Effector memory CD4-positive, alpha-beta T cell (primary cell): ENCODE data around the gene PRPSAP2.
"Not testable (repeated sequence)": the region's sequence is repeated elsewhere in the genome, so short reads cannot be mapped to it uniquely, and the experiment has no call there.

Experiments used
- DNase-seq, 3 donors: peaks; one replicate each; pipeline ENCODE4 v3.0.0-alpha.2; 2020
- H3K27ac ChIP-seq: 2 replicates; pipeline ENCODE4 v1.7.0; 2013; ENCODE audit warnings: mild to moderate bottlenecking, low read length, moderate library complexity; ENCODE audit not compliant: insufficient read depth, poor library complexity, severe bottlenecking
- H3K27me3 ChIP-seq: replicated peaks from 2 replicates; pipeline ENCODE4 v1.7.0; 2013; ENCODE audit warnings: mild to moderate bottlenecking, low read length; ENCODE audit not compliant: insufficient read depth, control insufficient read depth, poor library complexity, severe bottlenecking
- H3K36me3 ChIP-seq: 2 replicates; pipeline ENCODE4 v1.7.0; 2013; ENCODE audit warnings: mild to moderate bottlenecking, low read length, moderate library complexity; ENCODE audit not compliant: control insufficient read depth, insufficient read depth
- H3K4me1 ChIP-seq: 2 replicates; pipeline ENCODE4 v1.7.0; 2013; ENCODE audit warnings: low read length, mild to moderate bottlenecking; ENCODE audit not compliant: control insufficient read depth, insufficient read depth, poor library complexity, severe bottlenecking
- H3K4me3 ChIP-seq: 2 replicates; pipeline ENCODE4 v1.7.0; 2013; ENCODE audit warnings: low read length, low read depth, mild to moderate bottlenecking; ENCODE audit not compliant: insufficient read depth, poor library complexity, severe bottlenecking
- H3K9me3 ChIP-seq: 2 replicates; pipeline ENCODE4 v1.7.0; 2013; ENCODE audit warnings: mild to moderate bottlenecking, low read length, moderate library complexity; ENCODE audit not compliant: control insufficient read depth

PRPSAP2 gene

GRCh38 chr17:18917506-18918032, 59.6 kb downstream of the PRPSAP2 start:
- Histone ChIP-seq H3K9me3 (no peaks in the 10 kb centered on the region), H3K36me3 (peaks cover 25% of the 10 kb centered on the region), H3K4me1 (peaks cover 12% of the 10 kb centered on the region), H3K4me3 (no peak overlapping the region), H3K27me3 (no peaks in the 10 kb centered on the region), H3K27ac (no peak overlapping the region)
- no peak for DNase-seq

- Histone ChIP-seq H3K4me1 (peaks cover 12% of the 10 kb centered on the region), H3K9me3 (no peaks in the 10 kb centered on the region), H3K4me3 (no peak overlapping the region), H3K27ac (no peak overlapping the region), H3K27me3 (no peaks in the 10 kb centered on the region), H3K36me3 (peaks cover 24% of the 10 kb centered on the region)
- no peak for DNase-seq
Observed at GRCh38 chr17:18919963-18920362, 62.0 kb downstream of the PRPSAP2 start.

GRCh38 chr17:18920911-18921441, 63.0 kb downstream of the PRPSAP2 start:
- Histone ChIP-seq H3K27ac (no peak overlapping the region), H3K36me3 (peaks cover 22% of the 10 kb centered on the region), H3K4me1 (peaks cover 18% of the 10 kb centered on the region), H3K4me3 (peak overlapping the region; percentile 2), H3K9me3 (no peaks in the 10 kb centered on the region), H3K27me3 (no peaks in the 10 kb centered on the region)
- no peak for DNase-seq

- peaks cover 19% of the 10 kb centered on the region for H3K4me1 ChIP-seq
- no peak for DNase-seq
- H3K27ac ChIP-seq, result no peak overlapping the region
- H3K4me3 ChIP-seq, result no peak overlapping the region
- H3K9me3 ChIP-seq, result no peaks in the 10 kb centered on the region
- peaks cover 17% of the 10 kb centered on the region for H3K36me3 ChIP-seq
- no peaks in the 10 kb centered on the region for H3K27me3 ChIP-seq
Observed at GRCh38 chr17:18921485-18921884, 63.6 kb downstream of the PRPSAP2 start.

GRCh38 chr17:18921912-18922451, 64.1 kb downstream of the PRPSAP2 start:
- no peaks in the 10 kb centered on the region for H3K27me3 ChIP-seq
- H3K4me1 ChIP-seq, result peaks cover 24% of the 10 kb centered on the region
- H3K36me3 ChIP-seq, result peaks cover 12% of the 10 kb centered on the region
- H3K4me3 ChIP-seq, result no peak overlapping the region
- no peak for DNase-seq
- no peak overlapping the region for H3K27ac ChIP-seq
- no peaks in the 10 kb centered on the region for H3K9me3 ChIP-seq

GRCh38 chr17:18922596-18922995, 64.7 kb downstream of the PRPSAP2 start:
- not testable (repeated sequence) for H3K4me3 ChIP-seq, H3K27me3 ChIP-seq, H3K9me3 ChIP-seq, DNase-seq, H3K27ac ChIP-seq
- H3K4me1 ChIP-seq, result peaks cover 24% of the 10 kb centered on the region
- H3K36me3 ChIP-seq, result peaks cover 10% of the 10 kb centered on the region

- no peak overlapping the region for H3K4me3 ChIP-seq
- H3K4me1 ChIP-seq, result peaks cover 24% of the 10 kb centered on the region
- H3K36me3 ChIP-seq, result peaks cover 7% of the 10 kb centered on the region
- H3K27me3 ChIP-seq, result no peaks in the 10 kb centered on the region
- no peak overlapping the region for H3K27ac ChIP-seq
- no peaks in the 10 kb centered on the region for H3K9me3 ChIP-seq
- DNase-seq, result no peak
Observed at GRCh38 chr17:18925187-18925586, 67.3 kb downstream of the PRPSAP2 start.

- DNase-seq, result no peak
- Histone ChIP-seq H3K9me3 (no peaks in the 10 kb centered on the region), H3K36me3 (peaks cover 19% of the 10 kb centered on the region), H3K27ac (no peak overlapping the region), H3K4me3 (no peak overlapping the region), H3K4me1 (peaks cover 14% of the 10 kb centered on the region), H3K27me3 (no peaks in the 10 kb centered on the region)
Observed at GRCh38 chr17:18928628-18929125, 70.7 kb downstream of the PRPSAP2 start.

- Histone ChIP-seq H3K36me3 (peaks cover 19% of the 10 kb centered on the region), H3K9me3 (no peaks in the 10 kb centered on the region), H3K27me3 (no peaks in the 10 kb centered on the region), H3K4me3 (no peak overlapping the region), H3K4me1 (peaks cover 2% of the 10 kb centered on the region), H3K27ac (no peak overlapping the region)
- DNase-seq, result no peak
Observed at GRCh38 chr17:18932360-18933055, 74.6 kb downstream of the PRPSAP2 start.
